ENCODE measurements around the gene RARG.
"Not testable (repeated sequence)": the region's sequence is repeated elsewhere in the genome, so short reads cannot be mapped to it uniquely, and the experiment has no call there.

RARG gene

GRCh38 chr12:53205747-53206419 is 26.1 kb downstream of the RARG start:
- peak; percentile 86 for DNase-seq

- DNase-seq, result no peak
Observed at GRCh38 chr12:53204351-53204750, 27.7 kb downstream of the RARG start.

GRCh38 chr12:53202316-53202715 is 29.7 kb downstream of the RARG start:
- DNase-seq, result not testable (repeated sequence)

- DNase-seq, result no peak
Observed at GRCh38 chr12:53201639-53202038, 30.4 kb downstream of the RARG start.

- DNase-seq, result no peak
Observed at GRCh38 chr12:53201177-53201541, 30.9 kb downstream of the RARG start.

DNA sequence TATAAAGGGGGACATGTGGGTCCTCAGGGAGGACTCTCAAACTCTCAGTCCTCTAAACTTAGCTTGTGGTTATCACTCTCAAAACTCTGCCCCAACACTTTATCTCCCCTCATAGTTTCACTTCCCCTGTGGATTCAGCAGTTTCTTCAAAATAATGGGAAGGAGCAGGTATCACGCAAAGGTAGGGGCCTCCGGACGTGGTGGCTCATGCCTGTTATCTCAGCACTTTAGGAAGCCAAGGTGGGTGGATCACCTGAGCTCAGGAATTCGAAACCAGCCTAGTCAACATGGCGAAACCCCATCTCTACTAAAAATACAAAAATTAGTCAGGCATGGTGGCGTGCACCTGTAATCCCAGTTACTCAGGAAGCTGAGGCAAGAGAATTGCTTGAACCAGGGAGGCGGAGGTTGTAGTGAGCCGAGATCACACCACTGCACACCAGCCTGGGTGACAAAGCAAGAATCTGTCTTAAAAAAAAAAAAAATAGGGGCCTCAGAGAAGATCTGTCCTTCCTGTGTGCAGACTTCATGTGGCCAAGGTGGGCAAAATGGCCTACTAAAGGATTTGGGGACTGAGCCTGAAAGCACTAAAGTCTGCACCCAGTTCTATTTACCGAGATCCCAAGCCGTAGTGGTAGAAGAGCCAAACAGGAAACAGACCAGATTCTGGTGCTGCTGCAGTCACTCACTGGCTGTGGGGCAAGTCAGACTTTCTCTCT is 31.4 kb downstream of the RARG start:
- no peak for DNase-seq

DNA sequence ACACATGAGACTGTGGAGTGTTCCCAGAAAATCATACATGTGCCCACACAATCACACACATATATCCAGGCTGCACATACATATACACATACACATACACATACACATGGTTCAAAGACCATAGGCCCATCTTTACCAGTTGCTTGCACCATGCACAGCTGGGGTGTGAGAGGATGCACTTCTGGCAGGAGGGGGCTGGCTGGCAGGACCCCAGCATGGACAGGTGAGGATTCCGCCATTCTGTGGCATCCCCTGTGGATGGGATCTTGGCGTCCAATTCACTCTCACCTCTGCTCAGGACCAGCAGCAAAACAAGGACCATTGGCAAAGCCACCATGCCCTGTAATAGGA is 31.9 kb downstream of the RARG start:
- DNase-seq, result no peak

GRCh38 chr12:53199700-53200099 is 32.3 kb downstream of the RARG start:
- no peak for DNase-seq

- DNase-seq, result no peak
Observed at GRCh38 chr12:53198486-53199110, 33.4 kb downstream of the RARG start.

DNA sequence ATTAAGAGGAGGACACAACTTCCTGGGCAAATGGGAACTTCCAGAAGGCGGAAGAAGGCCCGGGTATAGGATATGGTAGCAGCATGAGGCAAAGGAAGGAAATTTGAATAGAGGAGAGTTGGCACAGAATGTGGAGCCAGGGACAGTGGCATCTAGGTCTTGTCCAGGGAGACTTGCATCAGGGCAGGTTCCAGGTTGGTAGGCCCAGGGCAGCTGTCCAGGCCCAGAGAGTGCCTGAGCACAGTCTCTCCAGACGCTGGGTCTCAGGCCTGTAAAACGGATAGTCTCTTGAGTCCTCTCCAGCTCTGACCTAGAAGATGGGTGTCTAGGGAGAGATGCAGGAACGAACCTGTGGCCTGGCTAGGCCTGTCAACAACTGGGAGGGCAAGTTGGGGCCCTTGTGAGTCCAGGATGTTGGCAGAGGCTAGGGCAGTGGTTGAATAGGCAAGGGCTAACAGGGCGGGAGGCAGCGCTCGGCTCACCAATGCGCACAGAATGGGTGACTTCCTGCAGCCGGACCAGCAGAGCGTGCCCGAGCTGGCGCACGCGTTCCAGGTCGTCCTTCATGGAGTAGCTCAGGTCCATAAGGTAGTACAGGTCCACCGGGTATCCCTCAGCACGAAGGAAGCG is 34.9 kb downstream of the RARG start:
- DNase-seq, result no peak

DNA sequence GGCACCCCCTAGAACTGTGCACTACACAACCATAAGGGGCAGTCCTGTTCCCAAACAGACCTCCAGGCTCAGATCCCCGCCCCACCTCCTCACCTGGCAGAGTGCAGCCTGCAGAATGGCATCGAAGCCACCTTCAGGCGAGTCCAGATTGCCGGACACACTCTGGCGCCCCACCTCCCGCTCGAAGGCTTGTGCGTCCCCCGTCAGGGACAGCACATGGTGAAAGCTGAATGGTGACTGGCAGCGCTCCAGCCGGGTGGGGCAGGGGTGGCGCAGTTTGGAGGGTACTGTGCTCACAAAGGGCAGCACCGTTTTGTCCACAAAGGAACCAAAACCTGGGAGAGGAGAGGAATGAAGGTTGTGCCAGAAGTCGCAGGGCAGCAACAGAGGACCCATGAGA is 35.5 kb downstream of the RARG start:
- no peak for DNase-seq

DNA sequence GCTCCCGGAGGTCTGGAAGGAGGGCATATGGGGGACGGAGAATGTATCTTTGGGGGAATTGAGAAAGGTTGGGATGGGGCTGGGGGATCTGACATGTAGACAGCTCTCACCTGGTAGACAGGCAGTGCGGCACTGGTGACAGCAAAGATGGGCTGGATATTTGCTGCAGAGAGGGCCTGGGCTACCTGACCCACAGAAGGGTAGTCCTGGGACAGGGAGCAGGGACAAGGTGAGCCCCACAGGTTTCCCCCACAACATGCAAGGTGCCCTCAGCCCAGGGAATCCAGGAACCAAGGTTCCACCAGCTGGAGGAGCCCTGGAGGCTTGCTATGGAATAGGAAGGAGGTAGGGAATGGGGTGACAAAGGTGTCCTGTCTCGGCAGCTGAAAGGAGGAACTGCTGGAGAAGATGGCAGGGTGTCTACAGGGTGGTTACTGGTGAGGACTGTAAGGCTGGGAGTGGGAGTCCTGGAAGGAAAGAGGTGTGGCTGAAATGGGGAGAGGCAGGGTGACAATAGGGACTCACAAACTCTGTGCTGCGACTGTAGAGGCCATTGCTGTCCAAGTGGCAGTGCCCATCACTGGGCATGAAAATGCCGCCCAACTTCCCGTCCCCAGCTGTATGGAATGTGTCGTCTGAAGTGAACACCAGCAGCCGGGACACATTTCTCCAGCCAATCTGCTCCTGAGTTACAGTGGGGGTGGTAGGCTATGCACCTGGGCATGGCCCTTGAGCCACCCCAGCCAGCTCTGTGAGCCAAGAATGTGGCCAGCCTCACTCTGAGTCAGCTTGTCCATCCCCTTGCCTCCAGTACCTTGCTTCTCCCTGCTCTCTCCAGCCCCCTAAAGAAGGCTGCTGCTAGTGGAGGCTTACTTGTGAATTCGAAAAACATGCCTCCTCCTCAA is 36.2 kb downstream of the RARG start:
- DNase-seq, result no peak

GRCh38 chr12:53194973-53195372 is 37.0 kb downstream of the RARG start:
- no peak for DNase-seq

- no peak for DNase-seq
Observed at GRCh38 chr12:53193985-53194716, 37.9 kb downstream of the RARG start.

GRCh38 chr12:53193040-53193439 is 39.0 kb downstream of the RARG start:
- DNase-seq, result no peak

- no peak for DNase-seq
Observed at GRCh38 chr12:53192531-53193021, 39.4 kb downstream of the RARG start.

GRCh38 chr12:53191885-53192530 is 40.0 kb downstream of the RARG start:
- DNase-seq, result no peak

DNA sequence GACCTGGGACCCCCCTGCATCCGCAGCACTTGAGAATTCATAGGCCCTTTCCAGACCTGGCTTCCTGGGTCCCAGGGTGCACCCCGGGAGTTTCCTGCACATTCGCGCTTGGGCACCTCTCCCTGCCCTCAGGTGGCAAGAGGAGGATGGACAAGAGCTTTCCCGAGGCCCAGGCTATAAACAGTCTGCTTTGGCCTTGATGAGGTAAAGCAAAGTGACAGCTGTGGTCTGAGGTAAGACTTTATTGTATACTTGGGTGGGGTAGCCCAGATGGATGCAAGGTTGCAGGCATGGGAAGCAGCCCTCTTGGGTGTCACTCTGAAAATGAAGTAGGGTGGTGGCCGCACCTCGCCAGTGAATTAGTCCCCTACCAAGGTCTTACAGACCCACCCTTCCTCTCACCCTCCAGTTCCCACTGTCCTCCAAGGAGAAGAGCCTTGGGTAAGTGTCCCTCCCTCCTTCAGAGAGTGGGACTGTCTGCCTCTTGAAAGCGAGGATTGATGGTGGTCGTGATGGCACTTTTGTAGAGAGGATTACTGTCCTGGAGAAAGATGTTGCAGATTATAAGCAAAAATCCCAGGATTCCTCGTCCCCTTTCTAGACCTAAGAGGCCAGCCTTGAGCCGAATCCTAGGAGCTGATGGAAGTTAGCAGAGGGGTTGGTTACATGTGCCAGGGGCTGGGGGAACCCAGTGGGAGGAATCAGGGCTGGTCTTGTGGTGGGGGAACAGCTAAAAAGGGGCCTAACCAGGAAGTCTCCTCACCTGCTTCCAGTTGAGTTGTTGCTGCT is 40.7 kb downstream of the RARG start:
- DNase-seq, result no peak

DNA sequence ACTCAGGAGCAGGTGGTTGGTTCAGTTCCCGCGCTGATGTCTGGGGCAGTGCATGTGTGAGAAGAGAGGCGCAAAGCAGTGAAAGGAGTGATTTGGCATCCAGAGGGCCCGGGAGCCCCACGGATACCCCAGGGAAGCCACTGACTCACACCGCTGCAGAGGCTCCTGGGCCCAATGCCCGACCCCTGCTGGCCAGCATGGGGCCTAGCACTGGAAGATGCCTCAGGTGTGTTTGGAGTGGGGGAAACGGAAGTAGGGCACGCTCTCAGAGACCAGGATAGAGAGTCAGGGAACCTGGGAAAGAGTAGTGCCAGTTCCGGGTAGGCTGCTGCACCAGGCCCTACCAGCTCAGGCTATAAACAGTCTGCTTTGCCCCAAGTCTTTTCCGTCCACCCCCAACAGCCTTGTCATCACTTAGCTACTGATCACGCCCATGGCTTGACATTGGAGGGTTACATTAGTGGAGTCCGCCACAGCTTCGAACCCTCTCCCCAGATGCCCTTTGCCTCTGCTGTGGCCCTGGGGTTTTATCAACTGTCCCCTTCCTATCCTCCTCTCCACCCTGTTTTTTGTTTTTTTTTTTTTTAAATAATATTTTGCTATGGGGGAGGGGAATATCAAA is 41.8 kb downstream of the RARG start:
- peak; percentile 62 for DNase-seq

Data from EL (cell line).